HCT116 (cell line): ENCODE measurements around the gene CHST15.

Source experiments
- POLR2A ChIP-seq: IDR thresholded peaks from 2 replicates; pipeline ENCODE4 v1.7.0; 2011; ENCODE audit warnings: borderline replicate concordance; ENCODE audit not compliant: insufficient read depth, insufficient read length; ENCODE audit errors: extremely low read depth
- YY1 ChIP-seq: IDR thresholded peaks from 2 replicates; pipeline ENCODE4 v1.6.1; 2011; ENCODE audit warnings: low read length, low read depth, moderate library complexity, mild to moderate bottlenecking; ENCODE audit not compliant: insufficient replicate concordance; ENCODE audit errors: extremely low read depth
- TF ChIP-seq, protein P1 (sequence below): IDR thresholded peaks from 2 replicates; pipeline ENCODE4 v1.6.1; 2012
- TF ChIP-seq, protein P2 (sequence below), 3 experiments: fragments of 200-600 bp in 1 of 3; sonication (generic) in 1 of 3; IDR thresholded peaks in 2 of 3; conservative IDR thresholded peaks in 1 of 3; 2 replicates each; pipeline ENCODE4 v1.5.1; 2012 to 2017; ENCODE audit warnings: low read depth in 2 of 3, low read length in 2 of 3, antibody characterized with exemption in 1 of 3, borderline replicate concordance in 1 of 3, control low read depth in 1 of 3, mild to moderate bottlenecking in 1 of 3, mixed read lengths in 1 of 3, mixed run types in 1 of 3, moderate library complexity in 1 of 3; ENCODE audit not compliant: insufficient read depth in 1 of 3

GRCh38 chr10:123972481-123973401, 120.7 kb downstream of the CHST15 start:
- TF ChIP-seq YY1 (no peak), POLR2A (no peak)
- TF ChIP-seq, protein P1, sequence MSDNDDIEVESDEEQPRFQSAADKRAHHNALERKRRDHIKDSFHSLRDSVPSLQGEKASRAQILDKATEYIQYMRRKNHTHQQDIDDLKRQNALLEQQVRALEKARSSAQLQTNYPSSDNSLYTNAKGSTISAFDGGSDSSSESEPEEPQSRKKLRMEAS = no peak
- TF ChIP-seq, protein P2, sequence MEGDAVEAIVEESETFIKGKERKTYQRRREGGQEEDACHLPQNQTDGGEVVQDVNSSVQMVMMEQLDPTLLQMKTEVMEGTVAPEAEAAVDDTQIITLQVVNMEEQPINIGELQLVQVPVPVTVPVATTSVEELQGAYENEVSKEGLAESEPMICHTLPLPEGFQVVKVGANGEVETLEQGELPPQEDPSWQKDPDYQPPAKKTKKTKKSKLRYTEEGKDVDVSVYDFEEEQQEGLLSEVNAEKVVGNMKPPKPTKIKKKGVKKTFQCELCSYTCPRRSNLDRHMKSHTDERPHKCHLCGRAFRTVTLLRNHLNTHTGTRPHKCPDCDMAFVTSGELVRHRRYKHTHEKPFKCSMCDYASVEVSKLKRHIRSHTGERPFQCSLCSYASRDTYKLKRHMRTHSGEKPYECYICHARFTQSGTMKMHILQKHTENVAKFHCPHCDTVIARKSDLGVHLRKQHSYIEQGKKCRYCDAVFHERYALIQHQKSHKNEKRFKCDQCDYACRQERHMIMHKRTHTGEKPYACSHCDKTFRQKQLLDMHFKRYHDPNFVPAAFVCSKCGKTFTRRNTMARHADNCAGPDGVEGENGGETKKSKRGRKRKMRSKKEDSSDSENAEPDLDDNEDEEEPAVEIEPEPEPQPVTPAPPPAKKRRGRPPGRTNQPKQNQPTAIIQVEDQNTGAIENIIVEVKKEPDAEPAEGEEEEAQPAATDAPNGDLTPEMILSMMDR (IDR thresholded peaks at IDR 0.05 in 2 of 3, conservative IDR thresholded peaks at IDR 0.05 in 1 of 3; ENCODE audit: borderline replicate concordance in 1 of 3, insufficient read depth in 1 of 3, low read depth in 2 of 3, low read length in 2 of 3) = no peak
